ENCODE measurements around the gene ICAM5. TPM values are rescaled to one million over a fixed set of nuclear protein-coding genes. Genes with fewer than 3 reads are reported as not detected.

The ICAM5 gene
- total and polyA plus RNA-seq, 10 of the 15 experiments (the other 5 are each of a cell fraction or from before 2014, with no cell fraction given): 0.14 to 4.6 (median 0.94) TPM; not detected in 2

- Histone ChIP-seq H3K27ac (ENCODE audit: control insufficient read depth, insufficient read depth) (no peak overlapping the region), H3K9ac (ENCODE audit: control insufficient read depth, insufficient read depth, low read length) (no peak overlapping the region), H2AFZ (ENCODE audit: control insufficient read depth, low read depth, low read length) (no peak overlapping the region), H4K20me1 (ENCODE audit: control insufficient read depth, insufficient read depth) (no peaks in the 10 kb centered on the region), H3K4me3 (no peak overlapping the region), H3K4me2 (ENCODE audit: control insufficient read depth, insufficient read depth) (no peak overlapping the region), H3K4me1 (ENCODE audit: control insufficient read depth, insufficient read depth, low read length) (peaks cover 5% of the 10 kb centered on the region), H3K79me2 (ENCODE audit: control insufficient read depth, insufficient read depth, low read length) (peaks cover 6% of the 10 kb centered on the region), H3K27me3 (replicated peaks in 1 of 2; ENCODE audit: control insufficient read depth in 2 of 2, insufficient read depth in 2 of 2, low read length in 1 of 2) (no peaks in the 10 kb centered on the region), H3K36me3 (ENCODE audit: control insufficient read depth in 2 of 2, insufficient read depth in 2 of 2, low read length in 1 of 2) (peaks cover 0 to 32% of the 10 kb centered on the region in 2 experiments; a peak in 3 of 4 replicates), H3K9me3 (replicated peaks; ENCODE audit: control insufficient read depth, insufficient read depth, low read length) (no peaks in the 10 kb centered on the region)
- in situ Hi-C loops (cut with MboI) (no loop called here), intact Hi-C loops (cut with micrococcal nuclease; ENCODE audit: unreplicated experiment) (no loop called here)
- DNase-seq (ENCODE audit: low read depth, low spot score): no peak
- POLR2A ChIA-PET: no interaction called here
- BruUV-seq (replicated peaks): no TSS peak
- RAD21 ChIA-PET (ENCODE audit: unreplicated experiment): interaction anchor here (0.6 to 1.7 kb wide), 3 partner anchors 16 to 156 kb away, joined by 3 read pairs; partner anchors contain the start of gene RAVER1
- no peak for FAIRE-seq
- TF ChIP-seq TCF12 (IDR thresholded peaks at IDR 0.05; ENCODE audit: low read depth, low read length) (no peak), USF1 (IDR thresholded peaks at IDR 0.05; ENCODE audit: borderline replicate concordance, extremely low read length, insufficient read depth, low read depth, low read length) (no peak)
- CTCF ChIA-PET: interaction anchor here (0.6 kb wide), 1 partner anchor 18 kb away, joined by 3 read pairs; no protein-coding TSS in a partner anchor
- ATAC-seq: no peak
- SMC1A ChIA-PET (ENCODE audit: uncharacterized antibody, unreplicated experiment): no interaction called here
- 86% methylated on average over 14 of the region's 15 CpGs for WGBS (ENCODE audit: insufficient coverage, insufficient replicate concordance, low lambda C conversion rate, missing lambda C conversion rate)
These were observed 28.2 kb downstream of the ICAM5 start for GRCh38 chr19:10317857-10318462.

- H2AFZ ChIP-seq (ENCODE audit: control insufficient read depth, low read depth, low read length): no peak overlapping the region
- in situ Hi-C loops (cut with MboI) (no loop called here), intact Hi-C loops (cut with micrococcal nuclease; ENCODE audit: unreplicated experiment) (no loop called here)
- 92% methylated on average over 13 of the region's 13 CpGs for WGBS (ENCODE audit: insufficient coverage, insufficient replicate concordance, low lambda C conversion rate, missing lambda C conversion rate)
- H3K27me3 ChIP-seq (replicated peaks in 1 of 2; ENCODE audit: control insufficient read depth in 2 of 2, insufficient read depth in 2 of 2, low read length in 1 of 2): no peaks in the 10 kb centered on the region
- H3K79me2 ChIP-seq (ENCODE audit: control insufficient read depth, insufficient read depth, low read length): peaks cover 6% of the 10 kb centered on the region
- SMC1A ChIA-PET (ENCODE audit: uncharacterized antibody, unreplicated experiment): no interaction called here
- ATAC-seq (no peak), FAIRE-seq (no peak), DNase-seq (ENCODE audit: low read depth, low spot score) (no peak)
- no TSS peak for BruUV-seq (replicated peaks)
- CTCF ChIA-PET: no interaction called here
- RAD21 ChIA-PET (ENCODE audit: unreplicated experiment): no interaction called here
- H3K36me3 ChIP-seq (ENCODE audit: control insufficient read depth in 2 of 2, insufficient read depth in 2 of 2, low read length in 1 of 2): peaks cover 0 to 39% of the 10 kb centered on the region in 2 experiments; a peak in 3 of 4 replicates
- no peak for TF ChIP-seq E4F1 (IDR thresholded peaks at IDR 0.05; ENCODE audit: borderline replicate concordance, partially characterized antibody)
- TF ChIP-seq RELB (IDR thresholded peaks at IDR 0.05; ENCODE audit: low read depth): no peak
- no peak for TF ChIP-seq ATF7 (IDR thresholded peaks at IDR 0.05; ENCODE audit: low read depth)
- no peak for TF ChIP-seq RAD51 (IDR thresholded peaks at IDR 0.05)
- no peak overlapping the region for H3K9ac ChIP-seq (ENCODE audit: control insufficient read depth, insufficient read depth, low read length)
- H3K27ac ChIP-seq (ENCODE audit: control insufficient read depth, insufficient read depth): no peak overlapping the region
- POLR2A ChIA-PET: interaction anchor here (0.6 to 1.0 kb wide), 3 partner anchors 9 to 48 kb away, joined by 3 read pairs; partner anchors contain the start of genes ICAM1 and ZGLP1
- peaks cover 5% of the 10 kb centered on the region for H3K4me1 ChIP-seq (ENCODE audit: control insufficient read depth, insufficient read depth, low read length)
- H3K4me2 ChIP-seq (ENCODE audit: control insufficient read depth, insufficient read depth): no peak overlapping the region
- no peak overlapping the region for H3K4me3 ChIP-seq
- H3K9me3 ChIP-seq (replicated peaks; ENCODE audit: control insufficient read depth, insufficient read depth, low read length): no peaks in the 10 kb centered on the region
- no peaks in the 10 kb centered on the region for H4K20me1 ChIP-seq (ENCODE audit: control insufficient read depth, insufficient read depth)
These were observed 29.3 kb downstream of the ICAM5 start for GRCh38 chr19:10318807-10319682.

All from GM12878 (cell line).